ENCODE results near the gene HECTD4. TPM values are rescaled to one million over a fixed set of nuclear protein-coding genes. Genes with fewer than 3 reads are reported as not detected.

Gene HECTD4
- total and polyA plus RNA-seq, 2 donors (not counting 1 experiment from before 2014, with no cell fraction given): 46.4 to 92.2 TPM

GRCh38 chr12:112266473-112266872 is 115.8 kb downstream of the HECTD4 start:
- no peak overlapping the region for H3K9ac ChIP-seq (ENCODE audit: low read length)
- Mint-ChIP-seq H3K4me3 (no peak overlapping the region), H3K27me3 (no peaks in the 10 kb centered on the region), H3K27ac (no peak overlapping the region), H3K9me3 (ENCODE audit: insufficient read depth) (no peaks in the 10 kb centered on the region), H3K4me1 (no peaks in the 10 kb centered on the region)
- intact Hi-C loops (cut with micrococcal nuclease): no loop called here
- TF ChIP-seq, protein P1, sequence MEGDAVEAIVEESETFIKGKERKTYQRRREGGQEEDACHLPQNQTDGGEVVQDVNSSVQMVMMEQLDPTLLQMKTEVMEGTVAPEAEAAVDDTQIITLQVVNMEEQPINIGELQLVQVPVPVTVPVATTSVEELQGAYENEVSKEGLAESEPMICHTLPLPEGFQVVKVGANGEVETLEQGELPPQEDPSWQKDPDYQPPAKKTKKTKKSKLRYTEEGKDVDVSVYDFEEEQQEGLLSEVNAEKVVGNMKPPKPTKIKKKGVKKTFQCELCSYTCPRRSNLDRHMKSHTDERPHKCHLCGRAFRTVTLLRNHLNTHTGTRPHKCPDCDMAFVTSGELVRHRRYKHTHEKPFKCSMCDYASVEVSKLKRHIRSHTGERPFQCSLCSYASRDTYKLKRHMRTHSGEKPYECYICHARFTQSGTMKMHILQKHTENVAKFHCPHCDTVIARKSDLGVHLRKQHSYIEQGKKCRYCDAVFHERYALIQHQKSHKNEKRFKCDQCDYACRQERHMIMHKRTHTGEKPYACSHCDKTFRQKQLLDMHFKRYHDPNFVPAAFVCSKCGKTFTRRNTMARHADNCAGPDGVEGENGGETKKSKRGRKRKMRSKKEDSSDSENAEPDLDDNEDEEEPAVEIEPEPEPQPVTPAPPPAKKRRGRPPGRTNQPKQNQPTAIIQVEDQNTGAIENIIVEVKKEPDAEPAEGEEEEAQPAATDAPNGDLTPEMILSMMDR (IDR thresholded peaks at IDR 0.05): no peak
- TF ChIP-seq EZH2 (IDR thresholded peaks at IDR 0.05; ENCODE audit: borderline replicate concordance, insufficient read depth, low read depth, low read length, poor library complexity, severe bottlenecking): no peak
- ChIA-PET CTCF (interaction anchor here (1.5 kb wide), 1 partner anchor 9 kb away, joined by 4 read pairs; no protein-coding TSS in a partner anchor), POLR2A (no interaction called here)
- H3K9me3 ChIP-seq (ENCODE audit: control extremely low read depth in 1 of 3, control insufficient read depth in 2 of 3, insufficient read depth in 1 of 3, low read length in 2 of 3): no peaks in the 10 kb centered on the region
- H4K20me1 ChIP-seq (ENCODE audit: control insufficient read depth, insufficient read depth, low read length, poor library complexity, severe bottlenecking): no peaks in the 10 kb centered on the region
- no peak for ATAC-seq (ENCODE audit: low read depth)
- WGBS (ENCODE audit: insufficient coverage): no CpG with 5 or more reads among the region's 2 CpGs
- H2AFZ ChIP-seq (ENCODE audit: insufficient read depth, low read depth, low read length, poor library complexity, severe bottlenecking): no peak overlapping the region
- H3K79me2 ChIP-seq (ENCODE audit: control insufficient read depth, insufficient read depth, low read length): no peaks in the 10 kb centered on the region
- H3K36me3 ChIP-seq (replicated peaks in 1 of 2; ENCODE audit: control extremely low read depth in 1 of 2, control insufficient read depth in 1 of 2, extremely low read depth in 1 of 2, insufficient read depth in 2 of 2, low read length in 1 of 2): peaks cover 6 to 60% of the 10 kb centered on the region in 2 experiments
- no peaks in the 10 kb centered on the region for H3K27me3 ChIP-seq (replicated peaks in 1 of 4; ENCODE audit: control extremely low read depth in 1 of 4, control insufficient read depth in 3 of 4, insufficient read depth in 4 of 4, low read length in 3 of 4)
- no peak for DNase-seq
- no peak overlapping the region for H3K4me2 ChIP-seq (replicated peaks; ENCODE audit: low read depth, low read length, poor library complexity, severe bottlenecking)
- no peak overlapping the region for H3K27ac ChIP-seq (ENCODE audit: low read length in 2 of 2)
- H3K4me3 ChIP-seq (ENCODE audit: control extremely low read depth in 1 of 5, extremely low read depth in 1 of 5, insufficient read depth in 1 of 5, low read depth in 2 of 5, low read length in 4 of 5): no peak overlapping the region
- H3K4me1 ChIP-seq (ENCODE audit: control insufficient read depth in 2 of 2, insufficient read depth in 2 of 2, low read length in 2 of 2): no peaks in the 10 kb centered on the region

GRCh38 chr12:112261559-112261958 is 120.7 kb downstream of the HECTD4 start:
- Mint-ChIP-seq H3K27ac (no peak overlapping the region), H3K4me3 (no peak overlapping the region), H3K9me3 (ENCODE audit: insufficient read depth) (no peaks in the 10 kb centered on the region), H3K4me1 (no peaks in the 10 kb centered on the region), H3K27me3 (no peaks in the 10 kb centered on the region)
- H3K9ac ChIP-seq (ENCODE audit: low read length): no peak overlapping the region
- H3K27ac ChIP-seq (ENCODE audit: low read length in 2 of 2): no peak overlapping the region
- DNase-seq: no peak
- POLR2A ChIA-PET: no interaction called here
- ATAC-seq (ENCODE audit: low read depth): no peak
- no peaks in the 10 kb centered on the region for H3K27me3 ChIP-seq (replicated peaks in 1 of 4; ENCODE audit: control extremely low read depth in 1 of 4, control insufficient read depth in 3 of 4, insufficient read depth in 4 of 4, low read length in 3 of 4)
- no peaks in the 10 kb centered on the region for H4K20me1 ChIP-seq (ENCODE audit: control insufficient read depth, insufficient read depth, low read length, poor library complexity, severe bottlenecking)
- no peaks in the 10 kb centered on the region for H3K79me2 ChIP-seq (ENCODE audit: control insufficient read depth, insufficient read depth, low read length)
- no peak overlapping the region for H2AFZ ChIP-seq (ENCODE audit: insufficient read depth, low read depth, low read length, poor library complexity, severe bottlenecking)
- TF ChIP-seq, protein P1 (IDR thresholded peaks at IDR 0.05): no peak
- TF ChIP-seq EZH2 (IDR thresholded peaks at IDR 0.05; ENCODE audit: borderline replicate concordance, insufficient read depth, low read depth, low read length, poor library complexity, severe bottlenecking): no peak
- CTCF ChIA-PET: interaction anchor here (1.4 kb wide), 1 partner anchor 11 kb away, joined by 3 read pairs; no protein-coding TSS in a partner anchor
- no peaks in the 10 kb centered on the region for H3K4me1 ChIP-seq (ENCODE audit: control insufficient read depth in 2 of 2, insufficient read depth in 2 of 2, low read length in 2 of 2)
- peaks cover 2 to 52% of the 10 kb centered on the region in 2 experiments for H3K36me3 ChIP-seq (replicated peaks in 1 of 2; ENCODE audit: control extremely low read depth in 1 of 2, control insufficient read depth in 1 of 2, extremely low read depth in 1 of 2, insufficient read depth in 2 of 2, low read length in 1 of 2)
- intact Hi-C loops (cut with micrococcal nuclease): no loop called here
- WGBS (ENCODE audit: insufficient coverage): no CpG with 5 or more reads among the region's 3 CpGs
- H3K9me3 ChIP-seq (ENCODE audit: control extremely low read depth in 1 of 3, control insufficient read depth in 2 of 3, insufficient read depth in 1 of 3, low read length in 2 of 3): no peaks in the 10 kb centered on the region
- H3K4me2 ChIP-seq (replicated peaks; ENCODE audit: low read depth, low read length, poor library complexity, severe bottlenecking): no peak overlapping the region
- no peak overlapping the region for H3K4me3 ChIP-seq (ENCODE audit: control extremely low read depth in 1 of 5, extremely low read depth in 1 of 5, insufficient read depth in 1 of 5, low read depth in 2 of 5, low read length in 4 of 5)

Data from B cell (primary cell).